GM21576 (cell line): Measurements from ENCODE around the gene MLYCD.

Experiments used
- ATAC-seq: cut with Tn5 transposase; IDR thresholded peaks from one replicate; pipeline ENCODE4 v1.9.1; 2021; ENCODE audit warnings: mild to moderate bottlenecking, moderate library complexity; ENCODE audit not compliant: unreplicated experiment

The MLYCD gene

DNA sequence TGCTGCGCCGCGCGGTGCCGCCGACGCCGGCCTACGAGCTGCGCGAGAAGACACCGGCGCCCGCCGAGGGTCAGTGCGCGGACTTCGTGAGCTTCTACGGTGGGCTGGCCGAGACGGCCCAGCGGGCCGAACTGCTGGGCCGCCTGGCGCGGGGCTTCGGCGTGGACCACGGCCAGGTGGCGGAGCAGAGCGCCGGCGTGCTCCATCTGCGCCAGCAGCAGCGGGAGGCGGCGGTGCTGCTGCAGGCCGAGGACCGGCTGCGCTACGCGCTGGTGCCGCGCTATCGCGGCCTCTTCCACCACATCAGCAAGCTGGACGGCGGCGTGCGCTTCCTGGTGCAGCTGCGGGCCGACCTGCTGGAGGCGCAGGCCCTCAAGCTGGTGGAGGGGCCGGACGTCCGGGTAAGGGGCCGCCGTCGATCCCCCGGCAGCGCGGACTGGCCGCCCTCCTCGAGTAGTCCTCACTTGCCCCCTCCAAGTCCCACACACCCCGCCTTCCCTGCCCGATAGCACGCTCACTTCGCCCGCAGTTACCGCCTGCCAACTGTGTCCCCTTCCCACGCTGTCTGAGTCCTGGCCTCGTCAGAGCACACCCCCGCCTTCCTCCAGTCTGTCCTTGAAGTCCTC lies 470 bp downstream of the MLYCD start:
- ATAC-seq: peak; percentile 47

DNA sequence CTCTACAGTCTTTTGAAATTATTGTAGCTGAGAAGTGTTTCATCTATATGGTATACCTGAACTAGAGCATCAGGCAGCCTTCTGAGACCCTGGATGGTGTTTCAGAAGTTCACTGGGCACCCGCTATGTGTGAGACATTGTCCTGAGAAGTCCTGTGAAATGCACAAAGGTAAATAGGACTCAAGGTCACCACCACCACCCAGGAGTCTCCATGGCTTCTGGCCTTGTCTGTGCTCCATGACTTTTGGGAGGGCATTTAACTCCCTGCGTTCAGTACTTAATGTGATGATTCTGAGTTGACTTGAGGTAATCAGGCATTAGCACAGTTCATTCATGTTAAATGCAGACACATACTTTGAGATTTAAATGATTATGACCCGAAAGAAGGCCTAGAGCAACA lies 1.1 kb downstream of the MLYCD start:
- no peak for ATAC-seq

- no peak for ATAC-seq
Measured at GRCh38 chr16:83900571-83900970, 1.7 kb downstream of the MLYCD start.

GRCh38 chr16:83901101-83901500 lies 2.2 kb downstream of the MLYCD start:
- ATAC-seq: no peak

GRCh38 chr16:83903751-83904150 lies 4.8 kb downstream of the MLYCD start:
- ATAC-seq: no peak

- no peak for ATAC-seq
Measured at GRCh38 chr16:83906683-83907082, 7.8 kb downstream of the MLYCD start.

DNA sequence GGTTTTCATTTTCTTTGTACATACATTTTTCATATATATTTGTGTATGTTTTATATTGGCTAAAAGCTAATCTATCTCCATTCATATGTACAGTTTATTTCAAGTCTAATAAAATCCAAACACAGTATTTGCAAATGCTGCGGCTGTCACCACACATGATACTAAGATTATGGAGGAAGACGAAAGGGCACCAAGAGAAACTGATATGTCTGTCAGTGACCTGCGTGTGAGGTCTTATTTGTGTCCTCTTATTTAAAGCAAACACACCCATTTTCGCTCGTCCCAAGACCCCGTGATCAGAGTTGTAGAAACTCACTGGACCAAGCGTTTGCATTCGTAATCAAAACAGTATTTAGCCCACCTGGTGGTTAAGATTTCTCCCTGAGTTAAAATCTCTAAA lies 8.2 kb downstream of the MLYCD start:
- no peak for ATAC-seq

DNA sequence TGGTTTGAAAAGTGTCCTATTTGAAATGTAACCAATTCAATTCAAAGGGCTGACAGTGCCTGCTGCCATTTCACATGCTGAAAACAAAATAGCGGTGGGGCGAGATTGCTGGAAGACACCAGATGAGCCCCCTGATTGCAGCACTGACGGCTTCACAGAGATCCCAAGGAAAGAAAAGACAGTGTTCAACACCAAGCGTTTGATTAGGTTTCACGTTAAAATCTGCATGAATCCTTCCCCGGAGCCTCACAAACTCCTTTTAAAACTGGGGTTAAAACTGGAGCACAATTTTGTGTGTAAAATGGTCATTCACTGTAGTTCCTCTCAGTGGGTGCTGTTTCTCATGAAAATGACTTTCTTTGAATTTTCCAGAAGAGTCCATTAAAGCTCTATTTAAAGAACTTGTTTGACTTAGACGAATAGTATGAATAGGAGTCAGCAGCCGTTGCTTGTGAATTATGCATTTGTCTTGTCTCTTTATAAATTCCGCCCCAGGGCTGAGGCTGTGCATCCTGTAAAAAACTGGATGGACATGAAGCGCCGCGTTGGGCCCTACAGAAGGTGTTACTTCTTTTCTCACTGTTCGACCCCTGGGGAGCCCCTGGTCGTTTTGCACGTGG lies 8.8 kb downstream of the MLYCD start:
- no peak for ATAC-seq

- no peak for ATAC-seq
Measured at GRCh38 chr16:83908798-83909197, 9.9 kb downstream of the MLYCD start.

- no peak for ATAC-seq
Measured at GRCh38 chr16:83911290-83911689, 12.4 kb downstream of the MLYCD start.

- ATAC-seq: no peak
Measured at GRCh38 chr16:83912519-83913244, 13.8 kb downstream of the MLYCD start.

GRCh38 chr16:83913245-83913633 lies 14.3 kb downstream of the MLYCD start:
- ATAC-seq: no peak

- ATAC-seq: no peak
Measured at GRCh38 chr16:83914091-83914710, 15.3 kb downstream of the MLYCD start.

DNA sequence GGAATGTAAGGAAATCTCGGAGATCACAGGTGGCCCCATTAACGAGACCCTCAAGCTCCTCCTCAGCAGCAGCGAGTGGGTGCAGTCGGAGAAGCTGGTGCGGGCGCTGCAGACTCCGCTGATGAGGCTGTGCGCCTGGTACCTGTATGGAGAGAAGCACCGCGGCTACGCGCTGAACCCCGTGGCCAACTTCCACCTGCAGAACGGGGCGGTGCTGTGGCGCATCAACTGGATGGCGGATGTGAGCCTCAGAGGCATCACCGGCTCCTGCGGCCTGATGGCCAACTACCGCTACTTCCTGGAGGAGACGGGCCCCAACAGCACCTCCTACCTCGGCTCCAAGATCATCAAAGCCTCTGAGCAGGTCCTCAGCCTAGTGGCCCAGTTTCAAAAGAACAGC lies 16.2 kb downstream of the MLYCD start:
- ATAC-seq: no peak

DNA sequence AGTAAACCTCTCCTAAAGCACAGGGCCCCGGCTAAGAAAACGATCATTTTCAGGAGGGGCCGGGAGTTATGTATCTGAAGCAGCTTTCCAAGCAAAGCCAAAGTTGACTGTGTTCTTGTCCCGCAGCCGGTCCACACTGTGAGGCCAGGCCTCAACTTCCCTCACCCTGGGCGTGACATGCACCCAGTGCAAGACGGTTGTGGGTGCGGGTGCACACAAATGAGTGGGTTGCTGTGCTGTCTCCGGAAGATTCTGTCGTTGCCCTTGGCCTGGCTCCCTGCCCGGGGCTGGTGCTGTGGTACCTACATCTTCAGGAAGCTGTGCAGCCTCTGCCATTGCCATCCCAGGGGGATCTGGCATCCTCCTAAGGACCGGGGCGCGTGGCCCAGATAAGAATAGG lies 16.6 kb downstream of the MLYCD start:
- ATAC-seq: no peak

GRCh38 chr16:83917152-83918120 lies 18.5 kb downstream of the MLYCD start:
- ATAC-seq: no peak

- no peak for ATAC-seq
Measured at GRCh38 chr16:83920894-83921491, 22.1 kb downstream of the MLYCD start.

DNA sequence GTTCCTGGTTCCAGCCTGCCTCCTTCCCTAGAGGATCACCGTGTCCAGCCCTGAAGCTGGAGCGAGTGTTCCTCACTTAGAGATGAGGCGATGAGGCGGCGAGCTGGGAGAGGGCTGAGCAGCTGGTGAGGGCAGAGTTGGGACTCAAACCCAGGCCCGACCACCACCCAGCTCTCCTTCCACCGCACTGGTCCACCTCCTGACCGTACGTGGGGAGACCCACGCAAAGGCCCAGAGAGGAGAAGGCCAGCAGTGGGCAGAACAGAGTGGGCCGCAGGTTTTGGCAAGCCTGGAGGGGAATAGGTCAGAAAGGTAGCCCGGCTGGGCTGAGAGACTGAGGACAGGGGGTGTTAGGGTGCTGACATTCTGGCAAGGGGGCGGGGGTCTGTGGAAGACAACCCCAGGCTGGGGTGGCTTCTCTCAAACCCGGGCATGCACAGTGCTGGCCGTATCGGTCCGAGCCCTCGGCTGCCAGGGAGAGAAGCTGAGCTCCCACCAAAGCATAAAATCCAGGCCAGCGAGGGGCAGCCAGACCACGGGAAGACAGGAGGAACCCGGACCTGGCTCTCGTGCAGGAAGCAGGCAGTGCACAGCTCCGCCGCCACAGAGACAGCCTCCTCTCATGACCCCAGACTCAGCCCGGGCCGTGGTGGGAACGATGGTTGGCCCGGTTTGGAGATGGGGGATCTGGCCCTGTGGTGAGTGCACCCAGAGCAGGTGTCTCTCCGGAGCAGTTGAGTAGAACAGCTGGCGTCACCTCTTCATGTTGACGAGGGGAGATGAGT lies 24.9 kb downstream of the MLYCD start:
- ATAC-seq: no peak

GRCh38 chr16:83924686-83925085 lies 25.8 kb downstream of the MLYCD start:
- no peak for ATAC-seq
